HG03442 (cell line): ENCODE data around the gene SAYSD1.

Source experiments
- ATAC-seq: cut with Tn5 transposase; IDR thresholded peaks from one replicate; pipeline ENCODE4 v1.9.1; 2021; ENCODE audit warnings: mild to moderate bottlenecking, moderate library complexity; ENCODE audit not compliant: unreplicated experiment

SAYSD1 gene

DNA sequence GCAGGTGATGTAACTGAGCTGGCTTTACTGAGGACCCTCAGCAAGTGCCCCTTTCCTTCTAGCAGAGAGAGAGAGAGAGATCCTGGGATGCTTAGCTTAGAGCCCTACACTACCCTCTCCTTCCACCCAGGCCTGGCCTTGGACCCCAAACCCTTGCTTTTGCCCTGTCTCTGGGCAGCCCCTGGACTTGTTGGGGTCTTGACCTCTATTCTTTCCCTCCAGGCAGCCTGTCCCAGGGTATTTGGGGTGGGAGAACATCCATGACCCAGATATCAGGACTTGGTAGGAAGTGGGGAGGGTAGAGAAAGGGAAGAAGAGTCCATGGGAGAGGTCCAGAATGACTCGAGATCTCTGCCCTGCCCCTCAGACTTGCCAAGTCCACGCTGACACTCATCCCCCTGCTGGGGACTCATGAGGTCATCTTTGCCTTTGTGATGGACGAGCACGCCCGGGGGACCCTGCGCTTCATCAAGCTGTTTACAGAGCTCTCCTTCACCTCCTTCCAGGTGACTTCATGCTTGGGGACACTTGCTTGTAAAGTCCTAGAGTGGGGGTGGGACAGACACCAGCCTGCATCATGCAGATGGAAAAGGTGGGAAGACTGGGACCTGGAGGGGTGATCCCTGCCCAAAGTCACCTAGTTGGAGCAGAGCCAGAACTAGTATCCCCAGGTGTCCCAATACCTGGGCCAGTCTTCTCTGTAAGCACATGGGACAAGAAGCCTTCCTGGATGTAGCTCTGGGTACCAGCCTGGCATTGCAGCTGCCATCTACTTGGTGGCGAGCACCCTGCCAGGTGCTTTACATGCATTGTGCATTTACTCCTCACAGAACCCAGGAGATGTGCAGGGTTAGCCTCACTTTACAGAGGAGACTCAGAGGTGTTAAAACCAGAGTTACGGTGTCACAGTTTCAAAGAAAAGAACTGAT lies 35.5 kb downstream of the SAYSD1 start:
- no peak for ATAC-seq

DNA sequence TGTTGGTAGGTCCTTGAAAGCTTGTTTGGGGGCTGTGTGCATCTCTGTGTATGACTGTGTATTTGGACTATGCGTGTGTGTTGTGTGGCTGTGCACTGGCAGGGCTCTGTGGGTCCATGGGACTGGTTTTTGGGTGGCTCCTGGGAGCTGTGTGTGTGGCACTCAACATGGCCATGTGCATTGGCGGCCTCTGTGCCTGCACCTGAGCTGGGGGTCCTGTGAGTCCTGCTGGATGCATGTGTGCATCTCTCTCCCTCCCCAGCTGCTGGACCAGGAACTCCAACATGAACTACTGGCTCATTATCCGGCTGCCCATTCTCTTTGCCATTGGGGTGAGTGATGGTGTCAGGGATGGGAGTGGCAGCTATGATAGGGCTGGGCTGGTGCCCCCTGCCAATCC lies 36.3 kb downstream of the SAYSD1 start:
- ATAC-seq: no peak

DNA sequence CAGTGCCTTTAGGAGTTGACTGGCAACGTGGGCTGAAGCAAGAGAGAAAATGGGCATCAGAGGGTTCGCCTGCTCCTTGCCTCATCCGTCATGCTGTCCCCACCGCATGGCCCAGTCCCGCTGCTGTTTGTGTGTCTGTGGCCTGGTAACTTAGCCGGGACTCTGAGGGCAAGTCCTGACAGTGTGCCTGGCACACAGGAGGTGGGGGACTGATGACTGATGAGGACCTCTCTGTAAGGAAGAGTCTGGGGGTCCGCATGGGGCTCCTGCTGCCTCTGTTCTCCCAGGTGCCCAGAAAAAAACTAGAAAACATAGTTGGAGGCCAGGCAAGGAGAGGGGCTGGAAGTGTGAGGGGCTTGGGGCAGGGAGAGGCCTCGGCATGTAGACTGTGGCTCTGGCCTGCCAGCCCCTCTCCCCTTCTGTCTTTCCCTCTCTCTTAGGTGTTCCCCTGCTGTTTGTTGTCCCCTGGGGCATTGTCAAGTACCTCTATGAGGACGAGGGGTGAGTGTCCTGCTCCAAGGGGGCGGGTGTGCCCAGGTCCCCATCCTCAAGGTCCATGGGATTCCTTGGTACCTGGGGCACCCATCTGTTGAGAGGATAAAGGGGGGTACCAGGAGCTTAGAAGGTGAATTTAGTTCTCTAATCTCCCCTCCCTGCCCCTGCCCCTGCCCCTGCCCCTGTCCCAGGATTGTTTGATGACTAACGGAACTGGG lies 36.9 kb downstream of the SAYSD1 start:
- no peak for ATAC-seq

DNA sequence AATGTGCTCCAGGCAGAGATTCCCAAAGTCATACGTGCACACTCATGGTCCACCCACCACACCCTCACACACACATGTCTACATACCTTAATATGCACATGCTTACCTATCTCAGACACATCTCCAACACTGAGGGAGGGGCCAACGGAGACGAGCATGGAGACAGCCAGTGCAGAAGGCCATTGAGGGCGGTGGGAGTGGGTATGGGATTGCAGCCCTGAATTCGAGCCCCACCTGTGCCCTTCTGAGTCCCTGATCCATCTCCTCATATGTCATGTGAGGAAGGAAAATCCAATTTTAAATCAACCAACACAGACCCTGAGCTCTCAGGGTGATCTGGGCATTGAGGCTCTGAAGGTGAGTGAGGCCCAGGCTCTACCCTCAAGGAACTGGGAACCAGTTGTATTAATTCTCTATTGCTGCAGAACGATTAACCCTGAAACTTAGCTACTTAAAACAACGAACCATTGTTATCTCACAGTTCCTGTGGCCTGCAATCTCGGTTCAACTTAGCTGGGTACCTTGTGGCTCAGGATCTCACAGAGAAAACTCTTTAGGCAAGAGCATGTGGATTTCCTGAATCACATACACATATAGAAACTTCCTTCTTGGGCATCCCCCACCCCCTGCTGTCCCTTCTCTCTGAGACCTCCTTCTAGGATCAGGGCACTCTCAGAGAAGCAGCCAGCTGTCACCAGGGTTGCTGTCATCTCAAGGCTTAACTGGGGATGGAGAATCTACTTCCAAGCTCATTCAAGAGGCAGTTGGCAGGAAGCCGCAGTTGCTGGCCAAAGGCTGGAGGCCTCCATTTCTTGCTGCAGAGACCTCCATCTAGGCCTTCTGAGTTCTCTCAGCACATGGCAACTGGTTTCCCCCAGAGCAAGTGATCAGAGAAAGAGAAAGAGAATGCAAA lies 38.1 kb downstream of the SAYSD1 start:
- no peak for ATAC-seq

DNA sequence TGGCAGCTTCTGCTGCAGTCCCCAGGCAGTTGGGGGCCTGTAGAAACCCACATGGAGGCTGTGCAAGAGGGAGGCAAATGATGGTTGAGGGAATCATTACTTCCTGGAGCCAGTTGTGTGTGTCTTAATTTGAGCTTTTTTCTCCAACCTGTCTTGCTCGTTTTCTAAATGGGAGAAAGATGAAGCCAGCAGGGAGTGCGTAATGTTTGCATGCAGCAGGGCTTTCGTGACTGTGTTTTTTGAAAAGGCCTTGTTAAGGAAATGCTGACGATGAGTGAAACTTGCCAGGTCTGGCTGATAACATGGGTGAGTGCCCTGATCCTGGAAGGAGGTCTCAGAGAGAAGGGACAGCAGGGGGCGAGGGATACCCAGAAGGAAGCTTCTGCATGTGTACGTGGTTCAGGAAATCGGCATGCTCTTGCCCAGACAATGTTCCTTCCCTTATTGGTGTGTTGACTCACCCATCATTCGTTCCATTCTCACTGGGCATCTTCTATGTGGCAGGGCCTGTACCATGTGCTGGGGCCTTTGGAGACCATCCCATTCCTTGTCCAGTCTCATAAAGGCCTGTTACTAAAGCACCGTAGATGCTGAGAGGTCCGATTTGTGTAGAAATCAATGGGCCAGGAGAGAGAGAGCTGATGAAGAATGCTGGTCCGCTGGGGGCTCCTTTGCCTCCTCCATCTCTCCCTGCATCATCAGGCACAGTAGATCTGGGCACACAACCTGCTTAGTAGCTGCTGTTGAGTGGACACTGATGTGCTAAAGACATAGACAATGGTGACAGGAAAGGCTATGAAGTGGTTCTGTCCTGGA lies 39.0 kb downstream of the SAYSD1 start:
- ATAC-seq: no peak

DNA sequence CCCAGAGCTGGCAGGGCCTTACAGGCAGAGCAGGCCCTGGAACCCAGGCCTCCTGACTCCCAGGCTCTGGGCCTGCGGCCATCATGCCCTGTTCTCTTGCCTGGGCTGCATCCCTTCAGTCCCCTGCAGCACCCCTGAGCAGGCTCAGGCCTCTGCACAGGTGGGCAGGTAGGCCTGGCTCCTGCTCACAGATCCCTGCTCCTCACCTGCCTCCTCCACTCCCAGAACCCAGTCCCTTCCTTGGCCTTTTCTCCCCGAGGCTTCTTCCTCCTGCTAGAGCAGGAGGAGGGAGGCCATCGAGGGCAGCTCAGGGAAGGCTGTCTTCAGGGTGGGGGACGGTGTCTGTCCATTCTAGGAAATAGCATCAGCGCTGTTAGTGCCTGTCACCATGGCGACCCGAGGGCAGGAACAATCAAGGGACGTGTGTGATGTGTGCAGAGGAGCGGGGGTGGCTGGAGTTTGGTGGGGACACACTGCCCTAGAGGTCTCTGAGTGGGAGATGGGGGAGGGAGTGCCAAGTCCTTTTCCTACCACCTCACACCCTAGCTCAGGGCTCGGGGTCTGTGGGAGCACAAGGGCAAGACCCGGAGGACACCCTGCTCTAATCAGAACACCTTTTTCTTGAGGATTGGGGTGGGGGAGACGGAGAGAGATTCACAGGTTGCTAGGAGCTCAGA lies 39.8 kb downstream of the SAYSD1 start:
- ATAC-seq: no peak

DNA sequence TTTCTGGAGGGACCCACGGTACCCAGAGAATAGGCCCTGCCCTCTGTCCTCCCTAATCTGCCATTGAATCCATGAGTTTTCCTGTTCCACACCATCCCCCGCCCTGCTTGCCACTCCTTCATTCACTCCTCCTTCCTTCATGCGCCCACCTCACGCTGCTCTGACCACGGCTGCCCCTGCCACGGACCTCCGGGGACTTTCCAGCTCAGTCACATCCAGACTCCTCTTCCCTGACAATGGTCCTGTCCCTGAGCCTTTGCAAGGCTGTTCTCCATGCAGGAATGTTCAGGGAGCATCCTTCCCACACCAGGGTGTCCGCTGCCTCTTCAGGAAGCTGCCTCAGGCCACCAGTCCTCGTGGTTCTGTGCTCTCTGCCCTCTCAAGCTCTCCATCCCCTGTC lies 40.5 kb downstream of the SAYSD1 start:
- no peak for ATAC-seq

DNA sequence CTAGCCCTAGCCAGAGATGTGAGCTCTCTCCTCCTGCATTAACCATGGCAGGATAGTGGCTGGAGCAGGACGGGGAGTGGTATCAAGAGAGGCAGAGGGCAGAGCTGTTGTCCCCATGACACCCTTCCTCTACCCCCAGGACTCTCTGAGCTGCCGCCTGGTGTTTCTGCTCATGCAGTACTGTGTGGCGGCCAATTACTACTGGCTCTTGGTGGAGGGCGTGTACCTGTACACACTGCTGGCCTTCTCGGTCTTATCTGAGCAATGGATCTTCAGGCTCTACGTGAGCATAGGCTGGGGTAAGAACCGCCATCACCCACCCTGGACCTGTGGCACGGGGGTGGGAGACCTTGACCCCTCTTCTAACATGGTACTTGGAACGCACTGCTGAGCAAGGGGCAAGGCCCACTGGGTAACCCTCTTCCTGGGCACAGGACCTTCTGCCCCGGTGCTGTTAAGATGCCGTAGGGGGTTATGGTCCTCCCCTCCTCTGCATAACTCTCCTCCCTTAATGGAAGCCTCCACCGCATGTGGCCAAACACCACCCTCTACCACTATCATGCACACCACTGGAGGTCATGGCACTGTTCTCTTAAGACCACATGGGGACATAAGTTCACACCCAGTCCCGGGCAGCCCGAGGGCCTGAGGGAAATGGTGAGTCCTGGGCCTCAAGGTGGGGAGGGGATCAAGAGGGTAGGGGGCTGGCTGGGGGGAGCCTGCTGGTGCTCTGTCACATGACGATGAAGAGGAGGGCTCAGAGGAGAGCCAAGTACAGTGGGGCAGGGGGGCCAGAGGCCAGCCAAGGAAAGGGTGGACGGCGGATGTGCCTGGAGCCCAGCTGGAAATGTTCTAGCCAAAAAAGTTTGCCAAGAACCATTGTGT lies 41.3 kb downstream of the SAYSD1 start:
- ATAC-seq: no peak

DNA sequence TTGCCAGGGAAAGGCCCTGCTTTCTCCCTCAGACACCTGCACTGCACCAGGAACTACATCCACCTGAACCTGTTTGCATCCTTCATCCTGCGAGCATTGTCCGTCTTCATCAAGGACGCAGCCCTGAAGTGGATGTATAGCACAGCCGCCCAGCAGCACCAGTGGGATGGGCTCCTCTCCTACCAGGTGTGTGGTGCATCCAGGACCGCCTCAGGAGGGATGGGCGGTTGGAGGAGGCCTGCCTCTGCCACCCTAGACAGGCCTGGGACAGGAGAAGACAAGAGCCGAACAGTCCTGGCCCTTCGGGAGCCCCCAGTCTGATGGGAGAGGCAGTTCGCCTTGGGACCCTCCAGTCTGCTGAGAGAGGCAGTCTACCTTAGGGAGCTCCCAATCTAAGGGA lies 42.2 kb downstream of the SAYSD1 start:
- no peak for ATAC-seq

DNA sequence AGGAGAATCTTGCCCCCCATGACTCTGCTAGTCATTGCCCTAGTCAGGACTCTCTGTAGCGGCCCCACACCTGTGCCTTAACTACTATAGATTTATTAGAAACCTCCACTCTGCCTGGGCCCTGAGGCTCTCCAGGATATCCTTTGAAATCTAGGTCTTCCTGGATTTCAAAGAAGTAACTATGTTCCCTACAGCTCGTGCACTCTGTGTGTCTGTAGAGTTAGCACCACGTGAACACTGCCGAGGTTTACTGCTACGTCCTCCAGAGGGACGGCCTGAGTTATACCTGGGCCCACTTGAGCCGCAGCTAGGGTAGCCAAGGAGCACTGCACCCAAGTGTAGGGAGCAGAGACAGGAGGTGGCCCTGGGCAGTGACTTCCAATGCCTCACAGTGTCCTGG lies 46.6 kb downstream of the SAYSD1 start:
- ATAC-seq: no peak

DNA sequence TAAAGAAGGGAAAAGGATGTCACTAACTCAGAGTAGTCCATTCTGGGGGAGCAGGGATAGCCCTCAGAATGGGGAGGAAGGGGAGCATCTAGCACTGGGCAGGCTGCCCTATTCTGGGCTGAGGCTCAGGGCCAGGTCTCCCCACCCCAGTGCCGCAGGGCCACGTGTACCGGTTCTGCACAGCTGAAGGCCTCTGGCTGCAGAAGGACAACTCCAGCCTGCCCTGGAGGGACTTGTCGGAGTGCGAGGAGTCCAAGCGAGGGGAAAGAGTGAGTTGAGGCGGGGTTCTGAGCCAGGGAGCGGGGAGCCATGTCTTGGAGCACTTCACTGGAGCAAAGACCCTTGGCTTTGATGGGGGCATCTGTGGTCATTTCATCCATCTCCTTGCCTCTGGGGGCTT lies 49.4 kb downstream of the SAYSD1 start:
- no peak for ATAC-seq

DNA sequence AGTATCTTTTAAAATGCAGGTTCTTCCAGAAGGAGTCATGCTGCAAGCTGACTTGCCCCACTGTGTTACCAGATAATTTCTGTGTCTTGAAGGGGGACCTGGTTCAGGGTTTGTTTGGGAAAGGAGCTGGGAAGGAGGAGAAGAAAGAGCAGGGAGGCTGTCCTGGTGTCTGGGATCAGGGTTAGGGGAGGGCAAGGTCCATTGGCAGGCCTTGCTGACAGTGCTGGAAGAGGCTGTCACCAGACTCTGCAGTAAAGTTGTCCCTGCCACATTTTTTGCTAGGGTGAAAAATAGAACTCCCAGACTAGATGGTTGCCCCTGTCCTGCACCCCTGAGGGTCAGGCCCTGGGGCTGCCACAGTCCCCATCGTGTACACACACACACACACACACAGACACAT lies 51.5 kb downstream of the SAYSD1 start:
- no peak for ATAC-seq

DNA sequence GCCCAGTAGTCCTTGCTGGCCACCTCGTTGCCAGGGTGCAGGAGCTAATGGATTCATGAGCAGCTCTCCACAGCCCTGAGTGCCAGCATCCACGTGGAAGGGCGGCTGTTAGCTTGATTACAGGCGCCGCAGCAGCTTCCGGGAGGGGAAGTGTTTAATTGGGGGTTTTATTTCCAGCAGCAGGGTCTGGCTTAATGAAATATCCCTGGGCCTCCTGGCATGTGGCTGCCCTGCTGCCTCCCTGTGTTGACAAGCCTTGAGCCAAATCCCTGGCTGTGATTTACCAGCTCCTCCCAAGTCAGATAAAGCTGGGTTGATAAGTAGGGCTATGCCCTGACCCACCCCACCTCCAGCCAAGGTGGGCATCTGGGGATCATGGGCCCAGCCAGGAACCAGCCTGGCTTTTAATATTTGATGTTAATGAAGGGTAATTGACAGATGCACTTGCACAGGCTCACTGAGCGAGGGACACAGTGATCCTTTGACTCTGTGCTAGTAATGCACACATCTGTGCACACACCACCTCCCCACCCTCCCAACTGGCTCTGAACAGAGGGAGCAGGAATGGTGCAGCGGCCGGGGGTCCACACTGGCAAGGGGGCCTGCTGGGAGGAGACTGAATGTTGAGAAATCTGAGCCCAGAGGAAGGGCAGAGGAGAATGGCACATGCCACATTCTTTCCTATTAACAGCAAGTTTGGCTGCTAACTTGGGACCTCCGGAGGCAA lies 52.8 kb downstream of the SAYSD1 start:
- no peak for ATAC-seq

DNA sequence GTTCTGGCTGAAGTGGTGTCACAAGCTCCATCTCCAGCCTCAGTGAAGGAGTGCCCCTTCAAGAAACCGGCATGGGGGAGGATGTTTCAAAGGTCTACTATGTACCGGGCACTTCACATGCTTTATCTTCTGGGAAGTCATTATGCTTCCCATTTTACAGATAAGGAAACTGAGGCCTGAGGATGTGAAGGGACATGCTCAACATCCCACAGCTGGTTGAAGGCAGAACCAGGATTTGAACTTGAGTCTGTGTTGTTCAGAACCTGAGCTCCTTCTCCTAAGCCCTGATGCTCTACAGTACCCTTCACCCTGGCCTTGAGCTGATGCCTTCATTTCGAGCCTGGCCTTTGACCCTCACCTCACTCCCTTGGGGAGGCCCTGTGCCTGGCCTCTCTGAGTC lies 53.4 kb downstream of the SAYSD1 start:
- no peak for ATAC-seq

DNA sequence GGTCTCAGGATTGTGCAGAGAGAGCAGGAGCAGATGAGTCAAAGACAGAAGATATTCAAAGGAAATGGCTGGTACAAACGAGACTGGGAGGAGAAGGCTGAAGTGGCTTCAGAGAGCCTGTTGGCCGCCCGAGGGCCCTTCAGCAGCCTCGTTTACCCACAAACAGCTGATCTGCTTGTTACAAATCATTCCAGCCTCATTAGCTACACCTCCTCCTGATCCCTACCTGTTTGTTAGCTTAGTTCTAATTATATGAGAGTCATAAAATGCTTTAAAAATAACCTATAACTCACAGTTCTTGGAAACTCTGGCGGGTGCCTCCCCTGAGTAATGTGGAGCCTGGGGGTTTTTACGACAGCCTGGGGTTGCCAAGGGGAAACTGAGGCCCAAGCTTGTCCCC lies 53.8 kb downstream of the SAYSD1 start:
- no peak for ATAC-seq

DNA sequence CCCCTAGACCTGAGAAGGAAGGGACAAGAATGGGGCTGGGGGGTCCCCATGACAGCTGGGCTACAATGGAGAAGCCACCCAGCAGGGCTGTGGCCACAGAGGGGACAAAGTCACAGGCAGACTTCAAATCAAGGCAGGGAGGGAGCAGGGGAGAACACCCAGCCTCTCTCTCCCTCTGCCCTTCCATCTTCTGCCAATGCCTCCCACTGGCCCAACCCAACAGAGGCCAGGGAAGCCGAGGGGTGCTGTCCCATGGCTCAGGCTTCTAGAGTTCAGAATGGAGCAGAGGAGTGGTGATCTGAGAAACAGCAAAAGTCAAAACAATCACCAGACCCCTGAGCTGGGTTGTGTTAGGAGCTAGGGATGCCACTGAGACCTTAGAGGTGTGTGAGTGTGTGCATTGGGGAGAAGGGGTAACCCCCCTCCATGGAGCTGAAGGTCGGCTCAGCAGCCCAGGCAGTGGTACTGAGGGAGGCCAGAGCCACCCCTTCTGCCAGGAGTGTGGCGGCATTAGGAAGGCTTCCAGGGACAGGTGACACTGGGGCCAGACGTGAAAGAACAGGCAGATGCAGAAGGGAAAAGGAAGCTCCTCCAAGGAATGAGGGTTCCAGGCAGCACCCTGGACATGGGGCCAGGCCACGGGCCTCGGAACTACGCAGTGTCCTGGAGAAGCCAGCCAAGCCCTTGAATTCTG lies 54.4 kb downstream of the SAYSD1 start:
- ATAC-seq: no peak

DNA sequence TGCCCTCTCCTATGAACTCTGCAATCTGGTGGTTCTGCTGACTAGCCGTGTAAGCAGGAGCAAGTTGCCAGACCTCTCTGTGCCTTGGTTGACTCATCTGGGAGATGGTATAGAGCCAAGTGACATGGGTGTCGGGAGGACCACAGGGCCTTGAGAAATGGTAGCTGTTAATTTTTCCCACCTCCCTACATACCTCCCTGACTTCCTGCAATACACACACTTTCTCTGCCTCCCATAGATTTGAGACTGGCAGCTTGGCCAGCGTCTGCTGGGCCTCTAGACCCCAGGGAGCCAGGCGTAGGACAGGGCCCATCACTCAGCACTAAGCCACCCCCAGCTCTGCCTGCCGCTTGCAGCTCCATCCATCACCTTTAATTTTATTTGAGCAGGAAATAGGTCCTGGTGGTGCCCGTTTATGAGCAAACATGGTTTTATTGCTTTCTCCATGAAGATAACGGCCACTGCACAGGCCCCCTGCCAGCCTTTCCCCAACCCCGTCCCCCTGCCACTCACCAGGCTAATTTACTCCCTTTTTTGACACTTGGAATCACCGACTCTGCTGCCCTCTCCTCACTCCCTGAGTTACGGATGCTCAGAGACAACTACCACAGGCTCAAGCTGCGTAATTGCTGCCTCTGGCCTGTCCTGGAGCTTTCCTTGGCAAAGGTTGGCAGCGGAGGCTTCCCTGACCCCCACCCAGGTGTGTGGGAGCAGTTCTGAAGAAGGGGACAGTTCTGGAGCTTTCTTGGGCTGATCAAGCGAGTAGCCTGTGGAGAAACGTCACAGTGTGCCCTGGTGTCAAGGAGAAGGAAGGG lies 55.3 kb downstream of the SAYSD1 start:
- ATAC-seq: no peak
